C4-2B (cell line): ENCODE results near the gene TMEM184A.

Experiments
- CTCF ChIP-seq: fragments of 450-650 bp; conservative IDR thresholded peaks from 2 replicates; pipeline ENCODE4 v1.5.1; 2017; ENCODE audit warnings: mild to moderate bottlenecking
- ZFX ChIP-seq: fragments of 450-650 bp; IDR thresholded peaks from 2 replicates; pipeline ENCODE4 v1.6.1; 2017

- TF ChIP-seq CTCF (no peak), ZFX (no peak)
Observed at GRCh38 chr7:1502845-1503244, 53.2 kb downstream of the TMEM184A start.
